NT2/D1 (cell line): ENCODE data around the gene HRK.

Experiments used
- SUZ12 ChIP-seq: IDR thresholded peaks from 2 replicates; pipeline ENCODE4 v1.6.1; 2011; ENCODE audit not compliant: insufficient read length, insufficient read depth; ENCODE audit errors: extremely low read depth
- YY1 ChIP-seq: IDR thresholded peaks from 2 replicates; pipeline ENCODE4 v1.6.1; 2011; ENCODE audit not compliant: insufficient read length, insufficient read depth
- ZNF274 ChIP-seq: IDR thresholded peaks from 2 replicates; pipeline ENCODE4 v1.6.1; 2011; ENCODE audit warnings: mild to moderate bottlenecking, low read depth, low read length

GRCh38 chr12:116906285-116906684, 25.0 kb upstream of the HRK start:
- no peak for TF ChIP-seq SUZ12
- no peak for TF ChIP-seq ZNF274
- TF ChIP-seq YY1: no peak
